Activated T-cell treated with anti-CD3 and anti-CD28 coated beads, Interleukin-2, amount 50 U/mL, for 48 hours (primary cell): Measurements from ENCODE around the gene UGT1A5.
"Not testable (repeated sequence)": the region's sequence is repeated elsewhere in the genome, so short reads cannot be mapped to it uniquely, and the experiment has no call there.

Source experiments
- DNase-seq, 2 experiments: peaks; one replicate each; pipeline ENCODE4 v3.0.0-alpha.2; 2020

UGT1A5 gene

DNA sequence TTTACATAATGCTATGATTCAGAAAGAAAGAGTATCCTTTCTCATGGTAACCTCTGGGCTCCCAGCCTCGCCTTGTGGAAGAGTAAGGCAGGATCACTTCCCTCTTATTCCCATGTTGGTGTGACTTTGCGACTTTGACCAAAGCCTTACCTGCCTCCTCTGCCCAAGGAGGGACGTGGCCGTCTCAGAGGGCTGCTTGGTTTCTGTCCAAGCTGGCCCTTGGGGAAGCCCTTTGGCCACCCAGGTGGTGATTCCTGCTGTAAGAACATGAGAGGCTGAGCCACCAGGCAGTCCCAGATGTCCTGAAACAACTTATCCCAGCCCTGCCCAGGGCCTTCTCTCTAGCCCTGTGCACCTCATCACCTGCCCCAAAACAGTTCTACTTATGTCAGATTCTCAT, 14.0 kb upstream of the UGT1A5 start:
- no peak for DNase-seq

DNA sequence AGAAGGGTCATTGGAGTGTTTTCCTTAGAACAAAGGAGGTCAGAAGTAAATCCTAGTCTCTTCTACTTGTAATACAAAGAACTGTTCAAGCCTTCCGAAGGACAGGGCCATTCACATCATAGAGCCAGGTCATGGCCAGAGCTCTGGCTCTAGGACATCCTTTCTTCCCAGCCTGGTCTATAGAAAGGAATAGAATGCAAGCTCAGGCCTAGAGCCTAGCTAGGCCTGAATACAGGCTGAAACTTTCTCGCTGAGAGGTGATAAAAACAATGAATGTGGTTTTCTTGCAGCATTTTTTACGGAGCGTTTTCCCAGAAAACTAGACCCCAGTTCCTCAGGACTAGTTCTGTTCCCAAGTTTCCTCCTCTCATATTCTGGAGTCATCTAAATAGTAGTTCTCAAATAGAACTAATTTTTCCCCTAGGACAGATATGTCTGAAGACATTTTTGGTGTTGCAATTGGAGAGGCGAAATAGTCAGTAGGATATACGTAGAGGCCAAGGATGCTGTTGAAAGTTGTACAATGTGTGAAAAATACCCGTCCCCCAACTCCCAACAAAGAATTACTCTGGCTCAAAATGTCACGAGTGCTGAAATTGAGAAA, 13.2 kb upstream of the UGT1A5 start:
- DNase-seq: no peak

- DNase-seq: no peak
These were observed 12.6 kb upstream of the UGT1A5 start for GRCh38 chr2:233700028-233700635.

DNA sequence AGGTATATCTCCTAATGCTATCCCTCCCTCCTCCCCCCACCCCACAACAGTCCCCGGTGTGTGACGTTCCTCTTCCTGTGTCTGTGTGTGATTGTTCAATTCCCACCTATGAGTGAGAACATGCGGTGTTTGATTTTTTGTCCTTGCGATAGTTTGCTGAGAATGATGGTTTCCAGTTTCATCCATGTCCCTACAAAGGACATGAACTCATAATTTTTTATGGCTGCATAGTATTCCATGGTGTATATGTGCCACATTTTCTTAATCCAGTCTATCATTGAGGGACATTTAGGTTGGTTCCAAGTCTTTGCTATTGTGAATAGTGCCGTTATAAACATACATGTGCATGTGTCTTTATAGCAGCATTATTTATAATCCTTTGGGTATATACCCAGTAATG, 11.9 kb upstream of the UGT1A5 start:
- not testable (repeated sequence) for DNase-seq

DNA sequence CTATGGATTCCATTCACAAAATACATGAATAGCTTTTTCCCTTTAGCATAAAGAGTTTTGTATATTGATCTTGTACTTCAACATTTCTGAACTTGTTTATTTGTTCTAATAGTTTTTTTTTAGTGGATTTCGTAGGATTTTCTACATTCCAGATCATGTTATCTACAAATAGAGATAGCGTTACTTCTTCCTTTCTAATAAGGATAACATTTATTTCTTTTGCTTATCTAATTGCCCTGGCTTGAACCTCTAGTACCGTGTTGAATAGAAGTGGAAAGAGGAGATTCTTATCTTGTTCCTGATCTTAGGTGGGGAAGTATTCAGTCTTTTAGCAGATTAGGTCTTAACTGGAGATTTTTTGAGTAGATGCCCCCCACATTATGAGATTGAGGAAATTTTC, 10.5 kb upstream of the UGT1A5 start:
- no peak for DNase-seq

DNA sequence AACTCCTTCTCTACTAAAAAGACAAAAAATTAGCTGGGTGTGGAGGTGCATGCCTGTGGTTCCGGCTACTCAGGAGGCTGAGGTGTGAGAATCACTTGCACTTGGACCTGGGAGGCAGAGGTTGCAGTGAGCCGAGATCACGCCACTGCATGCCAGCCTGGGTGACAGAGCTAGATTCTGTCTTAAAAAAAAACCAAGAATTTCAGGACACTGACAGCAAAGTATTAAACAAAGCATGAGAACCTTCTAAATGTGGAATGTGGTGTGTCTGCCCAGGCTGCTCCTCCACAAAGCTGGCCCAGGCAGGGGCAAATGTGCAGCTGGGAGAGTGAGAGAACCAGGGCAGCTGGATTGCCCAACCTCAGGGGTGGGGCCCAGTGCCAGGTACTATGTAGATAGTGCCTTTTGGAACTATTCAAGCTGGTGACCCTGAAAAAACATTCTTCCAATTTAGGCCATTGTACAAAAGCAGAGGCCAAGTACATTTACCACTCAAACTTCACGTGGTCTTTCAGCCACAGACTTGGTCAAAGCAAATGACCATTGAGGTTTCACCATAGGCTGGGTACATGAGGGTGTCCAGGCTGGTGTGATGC, 6.7 kb upstream of the UGT1A5 start:
- DNase-seq: no peak

DNA sequence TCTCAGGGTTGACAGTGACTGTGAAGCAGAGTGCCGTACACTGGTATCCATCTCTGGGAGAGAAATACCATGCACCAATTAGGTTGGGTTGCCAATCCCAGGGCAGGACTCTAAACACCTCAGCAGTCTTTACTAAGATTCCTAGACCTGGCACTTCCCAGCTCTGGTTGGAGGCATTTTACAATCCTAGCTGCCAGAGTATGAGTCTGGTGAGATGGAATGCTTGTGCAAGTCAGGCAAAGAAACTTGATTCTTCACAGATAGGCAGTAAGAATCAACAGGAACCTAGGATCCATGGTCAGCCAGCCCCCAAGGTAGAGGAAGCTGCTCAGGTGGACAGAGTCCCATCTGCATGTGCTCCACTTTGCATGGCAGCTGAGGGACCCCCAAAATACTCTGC, 6.0 kb upstream of the UGT1A5 start:
- DNase-seq: no peak

- DNase-seq: no peak
These were observed 4.6 kb upstream of the UGT1A5 start for GRCh38 chr2:233707940-233708644.

DNA sequence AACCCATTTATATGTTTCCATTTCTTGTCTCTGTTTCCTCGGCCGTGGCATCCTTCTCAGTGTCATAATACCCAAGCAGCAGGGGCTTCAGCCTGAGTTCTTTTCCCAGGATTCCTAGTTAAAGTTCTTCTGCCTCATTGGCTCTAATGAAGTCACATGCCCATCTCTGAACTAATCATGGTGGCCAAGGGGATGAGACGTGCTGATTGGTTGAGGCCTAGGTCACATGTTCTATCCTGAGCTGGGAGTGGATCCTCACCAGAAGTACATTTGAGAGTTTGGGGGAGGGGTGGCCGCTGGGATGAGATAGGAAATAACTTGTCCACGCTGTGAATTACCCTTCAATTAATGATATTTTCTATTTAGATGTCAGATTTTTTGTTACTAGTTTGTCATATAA, 3.8 kb upstream of the UGT1A5 start:
- DNase-seq: no peak

GRCh38 chr2:233711312-233712008, 1.2 kb upstream of the UGT1A5 start:
- DNase-seq: peak; percentile 80

GRCh38 chr2:233713262-233713615, 532 bp downstream of the UGT1A5 start:
- DNase-seq: no peak

GRCh38 chr2:233714121-233714520, 1.4 kb downstream of the UGT1A5 start:
- DNase-seq: no peak

GRCh38 chr2:233718552-233718951, 5.8 kb downstream of the UGT1A5 start, which contains the start of gene UGT1A4:
UGT1A4 (plus strand) TSS chr2:233718736; CDS start chr2:233718821, 85 bp downstream.
- no peak for DNase-seq

GRCh38 chr2:233728723-233729301, 16.1 kb downstream of the UGT1A5 start, which contains the start of gene UGT1A3:
UGT1A3 (plus strand) TSS chr2:233729042; CDS start chr2:233729127, 85 bp downstream.
- DNase-seq: no peak

DNA sequence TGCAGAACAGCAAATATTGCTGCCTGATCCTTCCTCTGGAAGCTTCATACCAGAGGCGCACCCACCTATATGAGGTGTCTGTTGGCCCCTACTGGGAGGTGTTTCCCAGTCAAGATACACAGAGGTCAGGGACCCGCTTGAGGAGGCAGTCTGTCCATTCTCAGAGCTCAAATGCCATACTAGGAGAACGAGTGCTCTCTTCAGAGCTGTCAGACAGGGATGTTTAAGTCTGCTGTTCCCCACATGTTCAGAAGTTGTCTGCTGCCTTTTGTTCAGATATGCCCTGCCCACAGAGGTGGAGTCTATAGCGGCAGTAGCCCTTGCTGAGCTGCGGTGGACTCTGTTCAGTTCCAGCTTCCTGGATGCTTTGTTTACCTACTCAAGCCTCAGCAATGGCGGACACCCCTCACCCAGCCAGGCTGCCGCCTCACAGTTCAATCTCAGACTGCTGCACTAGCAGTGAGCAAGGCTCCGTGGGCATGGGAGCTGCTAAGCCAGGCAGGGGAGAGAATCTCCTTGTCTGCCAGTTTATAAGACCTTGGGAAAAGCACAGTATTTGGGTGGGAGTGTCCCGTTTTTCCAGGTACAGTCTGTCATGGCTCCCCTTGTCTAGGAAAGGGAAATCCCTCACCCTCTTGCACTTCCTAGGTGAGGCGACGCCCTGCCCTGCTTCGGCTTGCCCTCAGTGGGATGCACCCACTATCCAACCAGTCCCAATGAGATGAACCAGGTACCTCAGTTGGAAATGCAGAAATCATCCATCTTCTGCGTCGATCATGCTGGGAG, 24.4 kb downstream of the UGT1A5 start:
- DNase-seq: not testable (repeated sequence)

GRCh38 chr2:233740870-233741269, 28.2 kb downstream of the UGT1A5 start:
- no peak for DNase-seq

DNA sequence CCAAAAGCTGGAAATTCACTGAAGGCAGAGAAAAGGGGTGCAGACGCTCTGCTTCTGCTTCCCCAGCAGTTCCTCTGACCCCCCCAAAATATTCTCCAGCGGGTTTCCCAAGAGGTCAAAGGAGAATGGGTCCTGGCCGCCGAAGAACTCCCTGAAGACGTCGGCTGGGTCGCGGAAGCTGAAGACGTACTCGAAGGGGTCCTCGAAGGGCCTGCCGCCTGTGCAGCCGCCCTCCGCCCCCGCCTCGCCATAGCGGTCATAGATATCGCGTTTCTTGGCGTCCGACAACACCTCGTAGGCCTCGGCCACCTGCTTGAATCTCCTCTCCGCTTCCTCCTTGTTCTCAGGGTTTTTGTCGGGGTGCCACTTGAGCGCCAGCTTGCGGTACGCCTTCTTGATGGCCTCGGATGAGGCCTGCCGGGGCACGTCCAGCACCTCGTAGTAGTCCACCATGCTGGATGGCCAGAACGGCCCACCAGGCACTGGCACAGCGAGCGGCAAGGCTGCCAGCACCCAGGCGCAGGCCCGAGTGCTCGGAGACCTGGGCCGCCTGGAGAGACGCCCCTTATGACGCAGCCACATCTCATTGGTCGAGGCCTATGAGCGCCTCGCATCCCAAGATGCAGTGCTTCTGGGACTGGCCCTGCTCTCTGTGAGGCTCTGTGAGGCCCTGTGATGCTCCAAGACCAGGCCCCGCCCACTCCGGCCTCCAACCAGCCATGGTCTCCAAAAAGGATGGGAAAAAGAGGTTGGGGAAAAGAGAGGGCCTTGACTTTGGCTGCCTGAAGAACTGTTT, 31.0 kb downstream of the UGT1A5 start:
- DNase-seq: no peak

DNA sequence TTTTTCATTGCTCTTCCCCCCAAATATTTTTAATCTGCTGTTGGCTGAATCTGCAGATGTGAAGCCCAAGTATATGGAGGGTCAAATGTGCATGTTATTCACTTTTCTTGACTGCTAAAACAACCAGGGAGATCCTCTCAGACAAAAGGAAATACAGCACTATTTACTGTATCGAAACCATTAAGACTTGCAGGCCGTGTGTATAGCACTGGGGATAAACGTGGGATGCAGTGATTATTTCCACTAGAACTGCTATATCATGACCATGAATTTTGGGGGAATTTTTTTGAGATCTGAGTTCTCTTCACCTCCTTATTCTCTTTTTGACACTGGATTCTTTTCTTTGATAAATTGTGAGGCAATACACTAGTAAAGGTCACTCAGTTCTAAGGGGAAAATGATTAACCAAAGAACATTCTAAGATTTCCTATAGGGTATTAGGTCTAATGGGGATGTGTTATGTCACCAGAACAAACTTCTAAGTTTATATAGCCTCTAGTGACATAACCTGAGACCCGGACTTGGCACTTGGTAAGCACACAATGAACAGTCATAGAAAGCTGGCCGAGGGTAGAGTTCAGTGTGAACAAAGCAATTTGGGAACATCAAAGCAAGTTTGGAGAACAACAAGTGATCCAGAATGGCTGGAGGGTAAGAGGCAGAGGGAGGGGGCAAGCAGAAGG, 32.5 kb downstream of the UGT1A5 start:
- no peak for DNase-seq

DNA sequence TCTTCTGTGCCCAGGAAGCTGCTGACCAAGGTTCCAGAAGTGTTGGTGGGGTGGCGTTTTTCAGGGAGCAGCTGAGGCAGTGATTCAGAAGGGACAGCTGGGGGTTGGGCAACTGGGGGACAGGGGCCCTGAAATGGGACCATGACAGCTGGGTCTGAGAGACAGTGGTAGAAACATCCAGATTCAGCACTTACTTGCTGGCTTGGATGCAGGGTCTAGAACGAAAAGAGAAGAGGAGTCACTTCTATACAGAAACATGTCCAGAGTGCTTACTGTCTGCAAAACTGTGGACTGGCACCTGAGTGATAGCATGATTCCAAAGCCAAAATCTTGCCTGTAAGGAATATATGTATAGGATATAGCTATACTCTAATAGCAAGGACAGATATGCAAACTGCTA, 33.1 kb downstream of the UGT1A5 start:
- DNase-seq: not testable (repeated sequence)

DNA sequence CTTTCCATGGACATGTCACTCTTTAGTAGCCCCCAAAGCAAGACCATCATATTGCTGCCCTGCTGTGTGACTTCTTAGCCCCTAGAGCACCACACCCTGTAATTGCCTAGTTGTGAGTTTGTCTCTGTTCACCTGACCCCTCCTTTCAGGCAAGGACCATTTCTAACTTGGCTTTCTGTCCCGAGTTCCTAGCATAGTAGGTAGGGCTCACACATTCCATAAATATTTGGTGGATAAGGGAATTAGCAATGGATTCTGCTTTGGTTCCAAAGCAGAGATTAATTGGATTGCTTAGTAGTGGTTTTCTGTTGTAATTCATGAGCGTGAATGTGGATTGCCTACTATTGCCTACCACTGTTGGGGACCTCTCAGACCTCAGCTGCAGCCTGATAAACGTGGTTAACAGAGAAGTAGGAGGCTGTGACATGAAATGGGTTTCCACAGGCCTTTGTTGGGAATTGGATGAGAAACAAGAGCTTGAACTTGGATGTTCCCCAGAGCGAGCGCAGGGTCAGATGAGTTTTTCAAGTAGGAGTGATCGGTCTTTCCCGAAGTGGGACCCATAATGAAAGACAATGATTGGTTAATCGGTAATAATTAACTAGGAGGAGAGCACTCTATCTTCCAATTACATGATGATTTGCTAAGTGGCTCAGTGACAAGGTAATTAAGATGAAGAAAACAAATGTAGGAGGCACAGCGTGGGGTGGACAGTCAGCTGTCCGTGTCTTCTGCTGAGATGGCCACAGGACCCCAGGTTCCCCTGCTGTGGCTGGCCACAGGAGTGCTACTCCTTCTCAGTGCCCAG, 34.0 kb downstream of the UGT1A5 start:
- no peak for DNase-seq
